Kidney epithelial cell (primary cell): ENCODE data around the gene NSG2. TPM values are rescaled to one million over a fixed set of nuclear protein-coding genes. Genes with fewer than 3 reads are reported as not detected.

ENCODE experiments used
- DNase-seq: peaks from one replicate; pipeline ENCODE4 v3.0.0-alpha.2; 2010; ENCODE audit warnings: low read depth
- H3K27me3 ChIP-seq: 2 replicates; pipeline ENCODE4 v1.6.0; 2011; ENCODE audit warnings: low read length; ENCODE audit not compliant: control insufficient read depth, insufficient read depth
- H3K36me3 ChIP-seq: 2 replicates; pipeline ENCODE4 v1.5.1; 2011; ENCODE audit warnings: low read length; ENCODE audit not compliant: control insufficient read depth, insufficient read depth
- H3K4me3 ChIP-seq: 2 replicates; pipeline ENCODE4 v1.5.1; 2011; ENCODE audit warnings: low read depth, mild to moderate bottlenecking, control low read depth, low read length
- CTCF ChIP-seq: IDR thresholded peaks from 2 replicates; pipeline ENCODE4 v1.5.1; 2011; ENCODE audit warnings: mild to moderate bottlenecking, moderate library complexity, low read length, control low read depth, inconsistent platforms; ENCODE audit not compliant: insufficient read depth, poor library complexity, severe bottlenecking
- total RNA-seq: library from RNA; depleted of rRNA; stranded (reverse); fragments of >200 nt; gene quantifications from 2 replicates; pipeline ENCODE4 v1.2.3, GENCODE V29; 2015

The NSG2 gene
- total RNA-seq, 1 donor from 2014 or later: not detected

DNA sequence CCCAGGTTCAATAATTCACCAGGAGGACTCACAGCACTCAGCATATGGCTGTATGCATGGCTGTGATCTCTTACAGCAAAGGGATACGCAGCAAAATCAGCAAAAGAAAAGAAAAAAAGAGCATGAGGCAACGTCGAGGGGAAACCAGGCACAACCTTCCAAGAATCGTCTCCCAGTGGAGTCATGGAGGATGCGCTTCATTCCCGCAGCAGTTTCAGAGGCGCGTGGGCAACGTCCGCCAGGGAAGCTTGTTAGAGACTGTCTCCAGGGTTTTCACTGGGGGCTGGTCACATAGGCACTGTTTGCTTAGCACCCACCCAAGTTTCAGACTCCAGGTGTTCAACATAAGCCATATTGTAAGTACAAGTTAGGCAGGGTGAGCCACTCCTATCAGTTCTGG, 44.6 kb downstream of the NSG2 start:
- Histone ChIP-seq H3K27me3 (no peaks in the 10 kb centered on the region), H3K4me3 (no peak overlapping the region), H3K36me3 (no peaks in the 10 kb centered on the region)
- no peak for DNase-seq
- TF ChIP-seq CTCF: no peak

DNA sequence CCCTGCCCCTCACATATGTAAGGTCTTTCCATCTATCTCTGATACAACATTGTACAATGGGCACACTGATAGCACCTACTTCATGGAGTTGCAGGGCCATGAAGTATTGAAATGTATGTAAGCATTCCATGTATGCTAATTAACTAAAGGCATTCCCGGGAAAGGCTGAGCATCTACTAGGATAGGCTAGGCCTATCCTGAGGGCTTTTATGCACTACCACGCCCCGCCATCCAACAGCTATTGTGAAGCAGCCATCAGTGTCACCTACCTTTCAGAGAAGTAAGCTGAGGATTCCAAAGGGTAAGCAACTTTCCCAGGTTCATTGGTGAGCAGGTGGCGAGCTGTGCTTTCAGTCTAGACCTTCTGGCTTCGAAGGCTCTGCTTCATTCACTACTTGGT, 47.6 kb downstream of the NSG2 start:
- no peak overlapping the region for H3K4me3 ChIP-seq
- DNase-seq: no peak
- H3K36me3 ChIP-seq: no peaks in the 10 kb centered on the region
- TF ChIP-seq CTCF: no peak
- H3K27me3 ChIP-seq: no peaks in the 10 kb centered on the region

DNA sequence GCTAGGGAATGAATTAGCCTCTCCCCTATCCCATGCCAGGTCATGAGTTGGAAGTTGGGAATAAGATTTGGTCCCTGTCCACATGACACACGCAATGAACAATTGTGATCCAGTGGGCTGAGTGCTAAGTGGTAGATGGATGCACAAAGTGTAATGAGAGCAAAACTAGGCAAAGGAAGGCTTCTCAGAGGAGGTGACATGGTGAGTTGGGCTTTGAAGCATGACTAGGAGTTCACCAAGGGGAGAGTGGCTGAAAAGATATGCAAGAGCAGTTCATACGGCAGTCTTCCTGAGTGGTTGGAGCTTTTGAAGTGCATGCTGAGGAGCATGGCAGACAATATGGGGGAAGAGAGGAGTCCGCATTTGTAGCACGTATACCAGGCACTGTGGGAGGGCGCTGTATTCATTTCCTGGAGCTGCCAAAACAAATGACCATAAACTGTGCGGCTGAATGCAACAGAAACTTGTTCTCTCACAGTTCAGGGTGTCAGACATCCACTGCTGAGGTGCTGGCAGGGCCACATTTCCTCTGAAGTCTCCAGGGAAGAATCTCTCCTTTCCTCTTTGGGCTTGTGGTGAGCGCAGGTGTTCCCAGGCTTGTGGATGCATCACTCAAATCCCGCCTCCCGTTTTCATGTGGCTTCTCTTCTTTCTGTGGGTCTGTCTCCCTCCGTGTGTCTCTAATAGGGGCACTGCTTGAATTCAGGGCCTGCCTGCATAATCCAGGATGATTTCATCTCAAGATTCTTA, 49.5 kb downstream of the NSG2 start:
- Histone ChIP-seq H3K36me3 (no peaks in the 10 kb centered on the region), H3K27me3 (no peaks in the 10 kb centered on the region), H3K4me3 (no peak overlapping the region)
- no peak for TF ChIP-seq CTCF
- DNase-seq: no peak

GRCh38 chr5:174096619-174097018, 51.1 kb downstream of the NSG2 start:
- DNase-seq: no peak
- Histone ChIP-seq H3K27me3 (no peaks in the 10 kb centered on the region), H3K4me3 (no peak overlapping the region), H3K36me3 (no peaks in the 10 kb centered on the region)
- TF ChIP-seq CTCF: no peak

DNA sequence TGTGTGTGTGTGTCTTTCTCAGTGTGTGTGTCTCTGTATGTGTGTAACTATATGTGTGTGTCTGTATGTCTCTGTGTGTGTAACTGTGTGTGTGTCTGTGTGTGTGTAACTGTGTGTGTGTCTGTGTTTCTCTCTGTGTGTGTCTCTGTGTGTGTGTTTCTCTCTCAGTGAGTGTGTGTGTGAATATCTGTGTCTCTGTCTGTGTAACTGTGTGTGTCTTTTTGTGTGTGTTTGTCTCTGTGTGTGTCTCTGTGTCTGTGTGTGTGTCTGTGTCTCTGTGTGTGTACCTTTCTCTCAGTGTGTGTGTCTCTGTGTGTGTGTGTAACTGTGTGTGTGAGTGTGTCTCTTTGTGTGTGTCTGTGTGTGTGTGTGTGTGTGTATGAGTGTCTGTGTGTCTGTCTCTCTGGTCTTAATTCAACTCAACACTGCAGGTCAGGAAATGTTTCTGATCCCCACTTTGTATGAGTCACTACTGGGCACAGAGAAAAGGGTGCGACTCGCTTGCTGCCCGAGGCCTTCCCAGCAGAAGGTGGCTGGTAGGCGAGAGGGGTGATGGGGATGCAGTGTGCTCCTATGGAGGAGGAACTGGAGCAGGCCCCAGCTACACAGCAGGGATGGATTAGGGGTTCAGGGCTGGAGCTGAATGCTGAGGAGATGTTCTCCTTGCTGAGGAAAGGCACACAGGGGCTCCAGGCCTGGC, 52.1 kb downstream of the NSG2 start:
- TF ChIP-seq CTCF: no peak
- no peak for DNase-seq
- Histone ChIP-seq H3K27me3 (no peaks in the 10 kb centered on the region), H3K36me3 (no peaks in the 10 kb centered on the region), H3K4me3 (no peak overlapping the region)

GRCh38 chr5:174098694-174099093, 53.2 kb downstream of the NSG2 start:
- Histone ChIP-seq H3K27me3 (no peaks in the 10 kb centered on the region), H3K4me3 (no peak overlapping the region), H3K36me3 (no peaks in the 10 kb centered on the region)
- TF ChIP-seq CTCF: no peak
- no peak for DNase-seq
